Measurements from ENCODE around the gene NEU1.

- TF ChIP-seq CTCF (IDR thresholded peaks at IDR 0.05; ENCODE audit: poor library complexity, severe bottlenecking) (no peak), POLR2AphosphoS5 (IDR thresholded peaks at IDR 0.05) (no peak), REST (IDR thresholded peaks at IDR 0.05; ENCODE audit: borderline replicate concordance) (no peak), SMC3 (conservative IDR thresholded peaks at IDR 0.05; ENCODE audit: poor library complexity) (no peak), EZH2 (IDR thresholded peaks at IDR 0.05; ENCODE audit: borderline replicate concordance, insufficient read depth, low read length, poor library complexity, severe bottlenecking) (no peak), TAF1 (IDR thresholded peaks at IDR 0.05; ENCODE audit: low read depth) (no peak), EP300 (conservative IDR thresholded peaks at IDR 0.05; ENCODE audit: poor library complexity, severe bottlenecking) (no peak), MXI1 (conservative IDR thresholded peaks at IDR 0.05; ENCODE audit: poor library complexity, severe bottlenecking) (no peak)
Measured at GRCh38 chr6:31901415-31901952, 38.9 kb upstream of the NEU1 start.

Data from neural cell (in vitro differentiated cells).